ENCODE results near the gene NKD1.

The NKD1 gene

DNA sequence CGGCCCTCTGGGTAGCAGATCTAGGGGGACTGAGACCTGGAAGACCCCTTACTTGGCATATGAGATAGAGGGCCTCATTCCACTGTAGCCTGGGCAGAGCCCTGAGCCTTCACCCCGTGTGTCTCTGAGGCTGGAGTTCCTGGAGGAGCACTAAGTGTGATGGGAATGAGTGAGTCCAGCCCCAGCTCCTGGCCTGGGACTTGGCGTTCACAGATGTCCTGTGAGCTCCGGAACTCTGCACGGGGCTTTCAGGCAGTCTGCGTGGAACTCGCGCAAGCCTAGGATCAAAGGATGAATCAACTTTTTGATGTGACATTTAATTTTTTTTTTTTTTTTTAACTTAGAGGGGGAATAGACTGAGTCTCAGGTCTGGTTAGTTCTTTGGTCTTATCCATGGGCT lies 1.8 kb downstream of the NKD1 start:
- no peak for TF ChIP-seq CTCF (IDR thresholded peaks at IDR 0.05; ENCODE audit: control insufficient read depth, insufficient read depth, low read depth, low read length, missing control alignments)
- H3K4me3 ChIP-seq (ENCODE audit: control insufficient read depth, low read depth, low read length) = no peak overlapping the region
- no peak for DNase-seq (ENCODE audit: low read depth)

DNA sequence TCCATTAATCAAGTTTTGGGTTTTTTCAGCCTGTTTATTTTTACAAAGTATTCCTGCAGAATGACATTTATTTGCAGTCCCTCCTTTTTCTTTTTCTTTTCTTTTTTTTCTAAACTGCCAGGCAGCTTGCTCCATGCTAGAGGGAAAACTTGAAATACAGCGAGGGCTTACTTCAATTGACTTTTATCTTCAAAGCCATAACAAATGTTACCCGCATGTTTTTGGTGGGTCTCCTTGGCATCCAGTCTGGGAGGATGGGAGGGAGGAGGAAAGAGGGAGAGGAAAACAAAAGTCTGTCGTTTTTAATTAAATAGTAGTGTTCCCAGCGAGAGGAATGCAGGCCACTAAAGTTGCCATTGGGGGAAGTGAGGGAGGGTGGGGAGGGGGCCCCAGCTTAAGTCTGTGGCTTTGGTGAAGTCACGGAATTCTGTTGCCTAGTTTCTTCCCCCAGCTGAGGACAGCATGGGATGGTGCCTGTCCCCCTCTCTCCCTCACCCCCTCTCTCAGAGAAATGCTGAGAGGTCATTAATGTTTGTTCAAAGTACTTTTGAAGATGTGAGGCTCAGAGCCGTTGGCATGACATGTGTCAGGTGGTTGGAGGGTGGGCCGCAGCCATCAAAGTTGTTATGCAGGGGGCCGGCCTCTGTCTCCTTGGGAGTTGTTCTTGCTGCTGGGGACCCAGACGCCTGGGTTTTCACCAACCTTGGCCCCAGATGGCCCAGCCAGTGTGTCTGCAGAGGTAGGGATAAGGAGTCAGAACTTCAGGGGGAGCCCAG lies 2.9 kb downstream of the NKD1 start:
- H3K4me3 ChIP-seq (ENCODE audit: control insufficient read depth, low read depth, low read length) = no peak overlapping the region
- no peak for TF ChIP-seq CTCF (IDR thresholded peaks at IDR 0.05; ENCODE audit: control insufficient read depth, insufficient read depth, low read depth, low read length, missing control alignments)
- DNase-seq (ENCODE audit: low read depth) = no peak

DNA sequence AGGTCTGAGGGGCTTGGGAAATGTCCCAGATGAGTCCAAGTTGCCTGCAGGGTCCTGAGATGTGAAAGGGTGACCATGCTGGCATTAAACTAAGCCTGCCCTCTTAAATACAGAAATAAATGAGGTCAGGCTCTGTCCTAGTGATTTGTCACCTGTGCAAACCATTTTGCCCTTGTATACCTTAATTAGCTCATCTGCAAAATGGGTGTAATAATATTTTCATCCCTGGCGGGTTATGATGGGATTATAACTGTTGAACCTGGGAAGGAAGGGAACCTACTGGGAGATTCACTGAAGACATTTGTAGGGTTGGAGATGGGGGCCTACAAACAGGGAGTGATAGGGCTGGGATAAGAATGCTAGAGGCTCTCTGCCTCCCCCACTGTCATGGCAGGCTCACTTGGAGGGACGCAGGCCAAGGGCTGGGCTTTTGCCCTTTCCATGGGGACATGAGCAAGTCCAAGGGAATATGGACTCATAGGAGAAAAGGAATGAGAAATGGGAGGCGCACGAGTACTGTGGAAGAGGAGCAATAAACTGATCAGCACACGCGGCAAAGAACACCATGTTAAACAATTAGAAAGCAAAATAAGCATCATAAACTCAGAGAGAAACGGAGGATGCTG lies 4.4 kb downstream of the NKD1 start:
- no peak overlapping the region for H3K4me3 ChIP-seq (ENCODE audit: control insufficient read depth, low read depth, low read length)
- no peak for TF ChIP-seq CTCF (IDR thresholded peaks at IDR 0.05; ENCODE audit: control insufficient read depth, insufficient read depth, low read depth, low read length, missing control alignments)
- DNase-seq (ENCODE audit: low read depth) = no peak

DNA sequence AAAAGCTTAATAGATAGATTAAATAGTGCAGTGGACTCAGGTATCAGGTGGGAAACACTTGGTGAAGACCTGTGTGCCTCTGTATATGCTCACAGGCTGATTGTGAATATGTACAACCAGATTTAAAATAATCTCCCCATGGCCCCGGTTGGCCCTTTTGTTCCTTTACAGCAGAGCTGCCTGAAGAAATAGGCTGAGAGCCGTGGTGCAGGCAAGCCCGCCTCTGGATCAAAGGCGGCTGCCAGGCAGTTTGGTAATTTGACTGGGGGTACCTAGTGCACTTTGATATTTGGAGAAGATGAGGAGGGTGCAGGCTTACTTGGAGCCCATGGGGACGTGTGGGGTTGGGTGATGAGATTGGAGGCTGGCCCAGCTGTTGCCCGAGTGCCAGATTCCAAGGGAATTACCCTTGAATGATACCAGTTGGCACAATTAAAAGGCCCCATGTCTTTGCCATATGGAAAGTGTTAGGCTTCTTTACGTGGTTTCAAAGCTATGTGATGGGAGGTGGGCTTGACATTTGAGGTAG lies 5.0 kb downstream of the NKD1 start:
- TF ChIP-seq CTCF (IDR thresholded peaks at IDR 0.05; ENCODE audit: control insufficient read depth, insufficient read depth, low read depth, low read length, missing control alignments) = no peak
- DNase-seq (ENCODE audit: low read depth) = no peak
- no peak overlapping the region for H3K4me3 ChIP-seq (ENCODE audit: control insufficient read depth, low read depth, low read length)

DNA sequence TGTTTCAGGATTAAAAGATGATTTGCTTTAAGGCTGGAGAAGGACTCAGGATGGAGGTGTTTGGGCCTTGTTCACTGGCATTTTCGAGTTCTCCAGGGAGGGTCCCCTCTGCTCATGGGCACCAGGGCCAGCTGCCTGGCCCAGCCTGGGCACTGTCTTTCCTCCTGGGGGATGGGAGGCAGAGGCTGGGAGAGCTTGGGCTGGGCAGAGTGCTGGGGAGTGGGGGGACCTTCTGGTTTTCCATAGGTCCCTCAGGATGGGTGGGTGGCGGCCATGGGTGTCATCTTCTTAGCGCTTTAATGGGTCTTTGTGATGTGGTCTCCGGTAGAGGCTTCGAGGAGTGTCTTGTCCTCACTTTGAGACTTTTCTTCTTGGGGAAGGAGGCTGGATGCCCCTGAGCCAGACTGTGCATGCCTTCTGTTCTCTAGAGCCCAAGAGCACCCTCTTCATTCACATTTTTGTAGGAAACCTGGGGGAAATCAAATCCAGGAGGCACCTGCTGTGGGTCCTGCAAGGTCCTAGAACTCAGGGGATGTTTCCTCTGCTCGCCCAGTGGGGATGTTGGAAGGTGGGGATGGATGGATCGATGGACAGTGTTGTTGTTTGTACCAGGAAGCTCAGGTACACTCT lies 5.7 kb downstream of the NKD1 start:
- DNase-seq (ENCODE audit: low read depth) = no peak
- TF ChIP-seq CTCF (IDR thresholded peaks at IDR 0.05; ENCODE audit: control insufficient read depth, insufficient read depth, low read depth, low read length, missing control alignments) = no peak
- no peak overlapping the region for H3K4me3 ChIP-seq (ENCODE audit: control insufficient read depth, low read depth, low read length)

DNA sequence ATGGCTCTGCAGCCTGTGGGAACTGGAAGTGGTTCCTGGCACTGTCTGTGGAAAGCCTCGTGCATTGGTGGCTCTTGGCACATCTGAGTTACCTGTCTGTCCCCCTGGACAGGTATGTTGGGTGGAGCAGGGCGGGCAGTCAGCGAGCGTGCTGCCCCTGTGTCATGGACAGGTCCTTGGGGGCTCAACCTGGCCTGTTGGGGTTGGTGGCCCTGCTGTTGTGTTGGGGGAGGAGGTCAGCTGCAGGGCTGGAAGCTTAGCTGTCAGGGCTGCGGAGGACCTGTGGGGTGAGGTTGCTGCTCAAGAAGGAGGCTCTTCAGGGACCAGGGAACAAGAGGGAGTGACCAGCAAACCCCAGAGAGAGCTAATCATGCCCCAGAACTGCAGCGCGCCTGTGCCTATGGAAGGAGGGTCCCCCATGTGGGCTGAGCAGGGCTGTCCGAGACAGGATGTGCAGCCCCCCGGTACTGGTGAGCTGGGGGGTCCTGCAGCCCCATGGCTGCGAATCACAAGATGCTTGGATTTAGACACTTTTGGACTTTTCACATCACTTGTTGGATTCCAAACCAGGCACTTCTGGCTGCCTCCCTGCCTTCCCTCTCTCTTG lies 7.2 kb downstream of the NKD1 start:
- no peak for TF ChIP-seq CTCF (IDR thresholded peaks at IDR 0.05; ENCODE audit: control insufficient read depth, insufficient read depth, low read depth, low read length, missing control alignments)
- no peak for DNase-seq (ENCODE audit: low read depth)
- H3K4me3 ChIP-seq (ENCODE audit: control insufficient read depth, low read depth, low read length) = no peak overlapping the region

Measured in AG09309 (cell line).